ENCODE results near the gene LEAP2. TPM values are rescaled to one million over a fixed set of nuclear protein-coding genes. Genes with fewer than 3 reads are reported as not detected.

LEAP2 gene
- total RNA-seq, 1 experiment from 2014 or later = 1.4 TPM

GRCh38 chr5:132877466-132877865, 4.0 kb downstream of the LEAP2 start:
- Histone ChIP-seq H3K9me3 (ENCODE audit: control insufficient read depth, low read depth, low read length) (no peaks in the 10 kb centered on the region), H4K20me1 (ENCODE audit: control insufficient read depth, insufficient read depth, insufficient read length) (no peaks in the 10 kb centered on the region), H3K14ac (ENCODE audit: insufficient read depth, low read length) (no peak overlapping the region), H2BK12ac (ENCODE audit: insufficient read length, low read depth, low read length) (no peak overlapping the region), H2BK15ac (ENCODE audit: low read depth, low read length) (no peak overlapping the region), H3K23ac (ENCODE audit: insufficient read length, low read depth, low read length) (no peak overlapping the region), H4K5ac (ENCODE audit: insufficient read length, low read depth, low read length) (no peak overlapping the region), H3K4me1 (ENCODE audit: insufficient read depth, low read length) (no peaks in the 10 kb centered on the region), H3K4me2 (ENCODE audit: insufficient read depth, insufficient read length, low read length) (no peak overlapping the region), H3K4ac (ENCODE audit: low read depth, low read length) (no peak overlapping the region), H3K79me1 (ENCODE audit: insufficient read depth, low read depth, low read length, poor library complexity, severe bottlenecking) (no peaks in the 10 kb centered on the region), H3K79me2 (ENCODE audit: insufficient read depth, low read length) (no peaks in the 10 kb centered on the region), H3K27me3 (ENCODE audit: insufficient read depth, low read length) (no peaks in the 10 kb centered on the region), H2BK120ac (ENCODE audit: low read depth, low read length, poor library complexity, severe bottlenecking) (no peak overlapping the region), H4K8ac (replicated peaks; ENCODE audit: insufficient read length, low read depth, low read length) (no peak overlapping the region), H4K91ac (ENCODE audit: insufficient read length, low read depth, low read length) (no peak overlapping the region), H2AK5ac (ENCODE audit: insufficient read length, low read length) (no peak overlapping the region), H2AFZ (ENCODE audit: low read length) (no peak overlapping the region), H3K27ac (ENCODE audit: insufficient read length, low read depth, low read length) (no peak overlapping the region), H3K56ac (ENCODE audit: insufficient read length, low read depth, low read length) (no peak overlapping the region), H2BK20ac (ENCODE audit: low read depth, low read length, poor library complexity, severe bottlenecking) (no peak overlapping the region), H2BK5ac (ENCODE audit: insufficient read length, low read length) (no peak overlapping the region), H3K23me2 (ENCODE audit: insufficient read length, low read depth, low read length, poor library complexity, severe bottlenecking) (no peaks in the 10 kb centered on the region), H3T11ph (ENCODE audit: low read length) (no peak overlapping the region), H3K18ac (ENCODE audit: insufficient read length, low read depth, low read length) (no peak overlapping the region), H3K9ac (ENCODE audit: extremely low read depth, insufficient read length, low read length) (no peak overlapping the region)
- Mint-ChIP-seq H3K9me3 (no peaks in the 10 kb centered on the region), H3K27ac (no peak overlapping the region), H3K27me3 (ENCODE audit: low read depth) (no peaks in the 10 kb centered on the region), H3K36me3 (ENCODE audit: insufficient read depth in 1 of 3, low read depth in 3 of 3) (peaks cover 7 to 44% (median 36%) of the 10 kb centered on the region in 3 experiments; a peak in 6 of 7 replicates), H3K4me3 (no peak overlapping the region), H3K4me1 (no peaks in the 10 kb centered on the region)
- no CpG with 5 or more reads among the region's 2 CpGs for WGBS (ENCODE audit: extremely low coverage, insufficient read length, low lambda C conversion rate)
- TF ChIP-seq, protein P1, sequence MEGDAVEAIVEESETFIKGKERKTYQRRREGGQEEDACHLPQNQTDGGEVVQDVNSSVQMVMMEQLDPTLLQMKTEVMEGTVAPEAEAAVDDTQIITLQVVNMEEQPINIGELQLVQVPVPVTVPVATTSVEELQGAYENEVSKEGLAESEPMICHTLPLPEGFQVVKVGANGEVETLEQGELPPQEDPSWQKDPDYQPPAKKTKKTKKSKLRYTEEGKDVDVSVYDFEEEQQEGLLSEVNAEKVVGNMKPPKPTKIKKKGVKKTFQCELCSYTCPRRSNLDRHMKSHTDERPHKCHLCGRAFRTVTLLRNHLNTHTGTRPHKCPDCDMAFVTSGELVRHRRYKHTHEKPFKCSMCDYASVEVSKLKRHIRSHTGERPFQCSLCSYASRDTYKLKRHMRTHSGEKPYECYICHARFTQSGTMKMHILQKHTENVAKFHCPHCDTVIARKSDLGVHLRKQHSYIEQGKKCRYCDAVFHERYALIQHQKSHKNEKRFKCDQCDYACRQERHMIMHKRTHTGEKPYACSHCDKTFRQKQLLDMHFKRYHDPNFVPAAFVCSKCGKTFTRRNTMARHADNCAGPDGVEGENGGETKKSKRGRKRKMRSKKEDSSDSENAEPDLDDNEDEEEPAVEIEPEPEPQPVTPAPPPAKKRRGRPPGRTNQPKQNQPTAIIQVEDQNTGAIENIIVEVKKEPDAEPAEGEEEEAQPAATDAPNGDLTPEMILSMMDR (conservative IDR thresholded peaks at IDR 0.05) = no peak
- DNase-seq = no peak

Measured in H9 (cell line).